Fibroblast of skin of left quadriceps (primary cell): Measurements from ENCODE around the gene SLC26A5.
A peak's percentile ranks its signal among the peaks of the same experiment; 100 is the strongest.
"Not testable (repeated sequence)": the region's sequence is repeated elsewhere in the genome, so short reads cannot be mapped to it uniquely, and the experiment has no call there.

Source experiments
- DNase-seq, 2 experiments: peaks; one replicate each; pipeline ENCODE4 v3.0.0-alpha.2; 2013; ENCODE audit warnings: low read depth in 2 of 2

SLC26A5 gene

GRCh38 chr7:103446049-103446520 is at the start of gene SLC26A5:
SLC26A5 (minus strand) TSS chr7:103446207; CDS start chr7:103421514, 24,693 bp downstream.
- DNase-seq, result no peak

DNA sequence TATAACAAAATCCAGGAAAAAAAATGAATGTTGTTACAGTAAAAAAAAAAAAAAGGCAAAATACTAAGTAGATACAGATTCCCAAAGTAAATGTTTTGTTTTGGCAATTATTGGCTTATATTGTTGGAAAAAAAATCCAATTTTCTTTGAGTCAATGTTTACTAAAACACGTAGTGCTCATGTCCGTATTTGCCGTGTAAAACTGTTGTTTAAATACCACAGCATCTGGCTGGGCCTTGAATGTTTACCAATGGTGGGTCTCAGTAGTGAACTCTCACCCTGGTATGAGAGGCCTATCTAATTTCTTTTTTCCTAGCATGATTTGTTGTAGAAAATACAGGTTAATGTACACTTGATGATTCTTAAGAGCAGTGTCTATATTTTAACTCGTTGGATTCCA is 41.4 kb upstream of the SLC26A5 start:
- DNase-seq, result no peak

GRCh38 chr7:103486873-103487272 is 40.9 kb upstream of the SLC26A5 start:
- not testable (repeated sequence) for DNase-seq

DNA sequence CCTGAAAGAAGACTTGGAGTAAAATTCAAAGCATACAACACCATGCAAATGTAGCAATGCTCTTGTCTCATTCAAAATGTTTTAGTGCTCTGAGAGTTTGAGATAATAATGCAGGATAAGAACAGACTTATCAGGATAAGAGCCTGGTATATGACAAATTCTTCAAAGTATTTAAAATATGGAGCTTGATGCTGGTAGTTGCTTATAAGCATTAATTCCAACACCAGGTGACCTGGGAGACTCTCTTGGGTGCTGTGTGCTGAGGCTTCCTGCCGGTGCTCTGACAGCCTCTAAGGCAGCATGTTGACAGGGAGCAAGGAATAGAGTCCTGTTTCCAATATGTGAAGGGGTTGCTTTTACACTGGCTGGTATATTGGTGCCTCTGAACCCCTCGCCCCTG is 34.8 kb upstream of the SLC26A5 start:
- no peak for DNase-seq

GRCh38 chr7:103474956-103475355 is 28.9 kb upstream of the SLC26A5 start:
- DNase-seq, result no peak

DNA sequence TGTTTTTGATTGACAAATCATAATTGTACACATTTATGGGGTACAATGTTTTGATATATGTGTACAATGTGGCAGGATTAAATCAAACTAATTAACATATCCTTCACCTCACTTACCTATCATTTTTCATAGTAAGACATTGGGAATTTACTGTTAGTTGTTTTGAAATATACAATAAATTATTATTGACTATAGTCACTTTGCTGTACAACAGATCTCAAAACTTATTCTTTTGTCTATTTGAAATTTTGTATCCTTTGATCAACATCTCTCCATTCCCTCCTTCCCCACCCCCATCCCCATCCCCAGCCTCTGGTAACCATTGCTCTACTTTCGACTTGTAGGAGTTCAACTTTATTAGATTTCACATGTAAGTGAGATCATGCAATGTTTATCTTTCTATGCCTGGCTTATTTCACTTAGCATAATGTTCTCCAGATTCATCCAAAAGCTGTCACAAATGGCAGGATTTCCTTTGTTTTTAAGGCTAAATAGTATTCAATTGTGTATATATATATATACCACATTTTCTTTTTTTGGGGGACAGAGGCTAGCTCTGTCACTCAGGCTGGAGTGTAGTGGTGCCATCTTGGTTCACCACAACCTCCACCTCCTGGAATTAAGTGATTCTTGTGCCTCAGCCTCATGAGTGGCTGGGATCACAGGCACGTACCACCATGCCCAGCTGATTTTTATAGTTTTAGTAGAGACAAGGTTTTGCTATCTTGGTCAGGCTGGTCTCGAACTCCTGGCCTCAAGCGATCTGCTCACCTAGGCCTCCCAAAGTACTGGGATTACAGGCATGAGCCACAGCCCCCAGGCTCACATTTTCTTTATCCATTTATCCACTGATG is 23.3 kb upstream of the SLC26A5 start:
- no peak for DNase-seq

GRCh38 chr7:103466814-103467213 is 20.8 kb upstream of the SLC26A5 start:
- DNase-seq, result no peak

DNA sequence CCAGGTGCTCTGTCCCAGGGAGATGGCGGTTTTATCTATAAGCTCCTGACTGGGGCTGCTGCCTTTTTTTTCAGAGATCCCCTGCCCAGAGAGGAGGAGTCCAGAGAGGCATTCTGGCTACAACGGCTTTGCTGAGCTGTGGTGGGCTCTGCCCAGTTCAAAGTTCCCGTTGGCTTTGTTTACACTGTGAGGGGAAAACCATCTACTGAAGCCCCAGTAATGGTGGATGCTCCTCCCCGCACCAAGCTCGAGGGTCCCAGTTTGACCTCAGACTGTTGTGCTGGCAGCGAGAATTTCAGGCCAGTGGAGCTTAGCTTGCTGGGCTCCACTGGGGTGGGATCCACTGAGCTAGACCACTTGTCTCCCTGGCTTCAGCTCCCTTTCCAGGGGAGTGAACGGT is 16.4 kb upstream of the SLC26A5 start:
- no peak for DNase-seq

GRCh38 chr7:103447073-103447960 is 1.3 kb upstream of the SLC26A5 start:
- peak in 1 of 2 experiments; percentile 1 for DNase-seq

DNA sequence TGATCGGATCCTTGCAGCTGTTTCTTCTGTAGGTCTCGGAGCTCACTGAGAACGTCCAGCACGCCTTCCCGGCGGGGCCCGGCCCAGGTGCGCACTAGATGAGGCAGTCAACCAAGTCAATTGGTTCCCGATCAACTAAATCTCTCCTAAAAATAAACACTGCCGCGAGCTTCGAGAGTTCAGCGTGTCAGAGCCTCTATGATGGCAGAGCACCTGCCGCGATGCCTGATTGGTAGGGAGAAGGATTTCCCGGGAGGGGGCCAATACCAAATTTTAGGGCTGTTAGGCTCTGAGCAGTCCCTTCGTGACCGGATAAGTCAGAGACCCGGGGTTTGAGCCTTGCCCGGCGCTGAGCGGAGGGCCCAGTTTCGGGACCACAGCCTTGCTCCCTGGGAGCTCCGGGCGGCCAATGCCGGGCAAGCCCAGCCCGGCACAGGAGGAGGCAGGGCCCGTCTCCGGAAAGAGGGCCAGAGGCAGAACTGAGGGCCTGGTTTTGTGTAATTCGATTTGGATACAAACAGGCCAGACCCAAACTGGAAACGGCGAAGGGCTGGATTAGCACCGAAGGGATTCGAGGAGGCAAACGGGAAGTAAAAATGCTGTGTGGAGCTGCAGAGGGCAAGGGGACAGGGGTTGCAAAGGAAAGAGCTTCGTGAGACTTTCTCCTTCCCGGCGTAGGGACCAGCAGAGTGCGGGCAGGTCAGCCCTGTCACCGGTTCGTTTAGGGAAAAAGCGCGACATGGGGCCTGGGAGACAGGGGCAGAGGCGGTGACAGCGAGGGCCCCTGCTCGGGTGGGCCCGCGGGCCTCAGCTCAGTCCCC is 569 bp downstream of the SLC26A5 start:
- DNase-seq, result no peak

- DNase-seq, result no peak
Observed at GRCh38 chr7:103439661-103440060, 6.3 kb downstream of the SLC26A5 start.

DNA sequence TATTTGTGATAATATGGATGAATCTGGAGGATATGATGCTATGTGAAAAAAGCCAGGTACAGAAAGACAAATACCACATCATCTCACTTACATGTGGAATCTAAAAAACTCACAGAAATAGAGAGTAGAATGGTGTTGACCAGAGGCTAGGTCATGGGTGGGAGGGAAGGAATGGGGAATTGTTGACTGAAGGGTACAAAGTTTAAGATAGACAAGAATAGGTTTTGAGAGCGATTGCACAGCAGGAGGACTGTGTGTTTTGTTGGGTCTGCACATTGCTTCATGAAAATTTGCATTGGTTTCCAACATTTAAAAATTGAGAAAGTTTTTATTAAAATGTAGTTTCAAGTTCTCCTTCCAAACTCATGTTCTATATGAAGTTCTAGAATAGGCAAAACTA is 8.4 kb downstream of the SLC26A5 start:
- no peak for DNase-seq

DNA sequence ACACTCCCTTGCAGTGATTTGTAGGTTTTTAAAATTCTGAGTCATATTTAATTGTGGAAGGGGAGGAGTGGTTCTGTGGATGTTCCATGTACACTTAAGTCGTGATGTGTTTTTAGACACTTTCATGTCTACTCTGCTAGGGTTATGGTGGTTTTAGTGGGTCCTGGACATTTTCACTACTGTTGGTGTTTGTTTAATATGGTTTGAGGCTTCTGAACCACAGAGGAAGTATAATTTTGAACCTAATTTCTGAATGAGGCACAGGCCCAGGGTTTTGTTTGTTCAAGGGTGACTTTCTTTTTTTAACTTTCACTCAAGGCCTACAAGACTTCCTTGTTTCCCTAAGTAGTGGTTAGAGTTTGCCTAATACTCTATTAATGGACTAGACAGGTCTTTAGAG is 13.3 kb downstream of the SLC26A5 start:
- no peak for DNase-seq

GRCh38 chr7:103425177-103425576 is 20.8 kb downstream of the SLC26A5 start:
- no peak for DNase-seq

- DNase-seq, result no peak
Observed at GRCh38 chr7:103423467-103424179, 22.4 kb downstream of the SLC26A5 start.

- DNase-seq, result no peak
Observed at GRCh38 chr7:103420857-103421384, 25.1 kb downstream of the SLC26A5 start.

DNA sequence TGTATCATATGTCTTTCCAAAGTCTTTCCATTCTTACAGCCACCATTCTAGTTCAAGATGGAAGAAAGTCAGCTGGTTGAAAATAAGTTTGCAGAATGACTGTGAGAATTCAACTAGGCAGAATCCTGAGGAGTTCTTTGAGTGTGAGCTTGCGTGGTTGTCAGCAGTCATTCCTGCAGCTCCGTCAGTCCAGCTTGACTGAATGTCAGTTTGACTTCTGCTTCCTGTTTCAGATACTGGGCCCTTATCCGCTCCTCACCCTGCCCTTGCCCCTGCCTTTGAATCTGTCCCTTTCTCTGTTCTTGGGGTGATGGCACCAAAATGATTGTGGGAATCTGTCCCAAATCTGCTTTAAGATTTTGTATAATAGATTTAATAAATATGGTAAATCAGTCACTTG is 27.8 kb downstream of the SLC26A5 start:
- DNase-seq, result no peak

GRCh38 chr7:103413407-103413806 is 32.6 kb downstream of the SLC26A5 start:
- DNase-seq, result no peak

DNA sequence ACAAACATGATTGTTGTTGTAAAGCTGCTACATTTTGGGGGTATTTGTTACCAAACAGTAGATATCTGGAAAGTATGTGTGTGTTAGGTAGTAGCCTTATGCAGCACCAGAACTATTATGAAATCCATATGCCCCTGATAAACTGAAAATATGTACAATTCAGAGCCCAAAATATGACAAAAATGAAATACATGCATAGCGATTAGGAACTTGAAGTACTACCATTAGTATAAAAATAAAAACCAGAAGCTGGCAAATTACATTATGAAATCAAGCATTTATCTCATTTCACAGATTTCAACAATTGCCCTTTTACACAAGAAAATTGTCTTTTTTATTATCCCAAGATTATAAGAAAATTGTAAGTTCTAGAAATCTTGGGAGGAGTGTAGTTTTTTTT is 33.9 kb downstream of the SLC26A5 start:
- no peak for DNase-seq

GRCh38 chr7:103405789-103406613 is 40.0 kb downstream of the SLC26A5 start:
- DNase-seq, result not testable (repeated sequence)
